Kidney (tissue), 14 donors: ENCODE measurements around the gene ADAMTS6. TPM values are rescaled to one million over a fixed set of nuclear protein-coding genes. Genes with fewer than 3 reads are reported as not detected.

Source experiments
- DNase-seq, 5 donors: peaks; one replicate each; pipeline ENCODE4 v3.0.0-alpha.2; 2013 to 2020
- FAIRE-seq: peaks from 2 replicates; lab custom pipeline; 2012; peaks lifted over from hg19 to GRCh38; lab: Jason Lieb, UNC
- H3K27ac ChIP-seq, 2 donors: one replicate each; pipeline ENCODE4 v1.7.0; 2013; ENCODE audit warnings: low read depth in 2 of 2, low read length in 2 of 2, inconsistent platforms in 1 of 2
- H3K27me3 ChIP-seq: one replicate; pipeline ENCODE4 v1.7.1; 2013; ENCODE audit warnings: low read length, inconsistent platforms; ENCODE audit not compliant: control insufficient read depth, insufficient read depth
- H3K36me3 ChIP-seq, 3 donors: one replicate each; pipeline versions ENCODE4 v1.7.0 to v1.7.1; 2013; ENCODE audit warnings: low read length in 3 of 3, control low read depth in 1 of 3, inconsistent platforms in 1 of 3; ENCODE audit not compliant: insufficient read depth in 3 of 3, control insufficient read depth in 2 of 3
- H3K4me1 ChIP-seq, 3 donors: one replicate each; pipeline versions ENCODE4 v1.7.0 to v1.7.1; 2013; ENCODE audit warnings: low read length in 3 of 3, inconsistent platforms in 1 of 3, low read depth in 1 of 3; ENCODE audit not compliant: control insufficient read depth in 2 of 3, insufficient read depth in 2 of 3
- H3K4me3 ChIP-seq, 3 donors: one replicate each; pipeline versions ENCODE4 v1.7.0 to v1.8.1; 2013; ENCODE audit warnings: low read length in 3 of 3, control low read depth in 1 of 3, inconsistent platforms in 1 of 3
- H3K9ac ChIP-seq, 3 donors: one replicate each; pipeline versions ENCODE4 v1.7.0 to v1.7.1; 2013; ENCODE audit warnings: low read length in 3 of 3, control low read depth in 1 of 3, inconsistent platforms in 1 of 3
- H3K9me3 ChIP-seq, 3 donors: one replicate each; pipeline versions ENCODE4 v1.7.0 to v1.7.1; 2013; ENCODE audit warnings: low read length in 3 of 3, control low read depth in 1 of 3, inconsistent platforms in 1 of 3; ENCODE audit not compliant: control insufficient read depth in 2 of 3, insufficient read depth in 1 of 3
- CTCF ChIP-seq: IDR thresholded peaks from 3 replicates; pipeline ENCODE4 v1.5.1; 2012; ENCODE audit warnings: mild to moderate bottlenecking, moderate library complexity, borderline replicate concordance; ENCODE audit not compliant: insufficient read depth; ENCODE audit errors: extremely low read depth
- intact Hi-C: fragments of 100-400 bp; cut with DNase I; formaldehyde crosslinking; loops from one replicate; pipeline ENCODE4 v1.11.1; 2022
- polyA plus RNA-seq: library from polyadenylated mRNA; stranded (reverse); fragments of 350-450 nt; fragmentation: Illumina TruSeq; extraction: RNeasy Lipid Tissue Mini Kit (QIAGEN cat#74804); gene quantifications from one replicate; pipeline ENCODE4 v1.2.3, GENCODE V29; 2014; ENCODE audit warnings: low read depth, low replicate concordance; ENCODE audit not compliant: insufficient read depth
- total RNA-seq: library from RNA; stranded (reverse); fragmentation: NEBNext Ultra II Directional; extraction: Animal tissue kit (Norgen Biotek cat#: 25700); gene quantifications from one replicate; pipeline ENCODE4 v1.2.1, GENCODE V29; 2021
- donor health status: control.
- donor health status: control.
- donor health status: control.
- donor health status: control.
- donor health status: control.
- donor health status: DM: yes; HTN: yes; CAD: no.
- donor health status: Normal renal cell carcinoma (clear cell type).

Gene ADAMTS6
- total and polyA plus RNA-seq, 2 donors from 2014 or later = 0.32 to 6.7 TPM

GRCh38 chr5:65364907-65365306 lies 116.8 kb downstream of the ADAMTS6 start:
- H3K27me3 ChIP-seq = no peaks in the 10 kb centered on the region
- intact Hi-C loops = no loop called here
- FAIRE-seq = no peak
- no peak for DNase-seq
- TF ChIP-seq CTCF = no peak
- H3K9me3 ChIP-seq = no peaks in the 10 kb centered on the region
- H3K9ac ChIP-seq = no peak overlapping the region
- H3K27ac ChIP-seq = no peak overlapping the region
- no peaks in the 10 kb centered on the region for H3K4me1 ChIP-seq
- H3K4me3 ChIP-seq = no peak overlapping the region
- no peaks in the 10 kb centered on the region for H3K36me3 ChIP-seq

GRCh38 chr5:65363499-65363898 lies 118.2 kb downstream of the ADAMTS6 start:
- no peak overlapping the region for H3K9ac ChIP-seq
- no peak for DNase-seq
- no peaks in the 10 kb centered on the region for H3K36me3 ChIP-seq
- H3K27ac ChIP-seq = no peak overlapping the region
- intact Hi-C loops = no loop called here
- H3K4me3 ChIP-seq = no peak overlapping the region
- no peaks in the 10 kb centered on the region for H3K9me3 ChIP-seq
- H3K4me1 ChIP-seq = no peaks in the 10 kb centered on the region
- FAIRE-seq = no peak
- no peak for TF ChIP-seq CTCF
- no peaks in the 10 kb centered on the region for H3K27me3 ChIP-seq

- TF ChIP-seq CTCF = no peak
- no peak overlapping the region for H3K9ac ChIP-seq
- no peaks in the 10 kb centered on the region for H3K4me1 ChIP-seq
- no peaks in the 10 kb centered on the region for H3K36me3 ChIP-seq
- H3K27me3 ChIP-seq = no peaks in the 10 kb centered on the region
- H3K4me3 ChIP-seq = no peak overlapping the region
- no peaks in the 10 kb centered on the region for H3K9me3 ChIP-seq
- DNase-seq = no peak
- FAIRE-seq = no peak
- intact Hi-C loops = no loop called here
- H3K27ac ChIP-seq = no peak overlapping the region
These were observed 121.7 kb downstream of the ADAMTS6 start for GRCh38 chr5:65359981-65360380.

- Histone ChIP-seq H3K9me3 (no peaks in the 10 kb centered on the region), H3K4me3 (no peak overlapping the region), H3K27ac (no peak overlapping the region), H3K4me1 (no peaks in the 10 kb centered on the region), H3K9ac (no peak overlapping the region), H3K27me3 (no peaks in the 10 kb centered on the region), H3K36me3 (no peaks in the 10 kb centered on the region)
- TF ChIP-seq CTCF = no peak
- FAIRE-seq (no peak), DNase-seq (no peak)
- intact Hi-C loops = no loop called here
These were observed 122.2 kb downstream of the ADAMTS6 start for GRCh38 chr5:65359569-65359968.
